ENCODE results near the gene PCDHGA10. TPM values are rescaled to one million over a fixed set of nuclear protein-coding genes. Genes with fewer than 3 reads are reported as not detected.
A peak's percentile ranks its signal among the peaks of the same experiment; 100 is the strongest.
"Not testable (repeated sequence)": the region's sequence is repeated elsewhere in the genome, so short reads cannot be mapped to it uniquely, and the experiment has no call there.

Gene PCDHGA10
- total RNA-seq, 1 donor from 2014 or later, result 22.4 TPM

- H3K27me3 Mint-ChIP-seq (ENCODE audit: unreplicated experiment), result no peaks in the 10 kb centered on the region
- H3K4me1 Mint-ChIP-seq (ENCODE audit: unreplicated experiment), result no peaks in the 10 kb centered on the region
- no peaks in the 10 kb centered on the region for H3K36me3 Mint-ChIP-seq (ENCODE audit: unreplicated experiment)
- H3K27ac Mint-ChIP-seq (ENCODE audit: unreplicated experiment), result no peak overlapping the region
- no peak overlapping the region for H3K4me3 Mint-ChIP-seq (ENCODE audit: unreplicated experiment)
- peak; percentile 84 for DNase-seq (ENCODE audit: extremely low spot score, unreplicated experiment)
- no peak for TF ChIP-seq CTCF (IDR thresholded peaks at IDR 0.05)
- peaks cover 18% of the 10 kb centered on the region for H3K9me3 Mint-ChIP-seq (ENCODE audit: unreplicated experiment)
Observed at GRCh38 chr5:141371572-141372475, 41.0 kb upstream of the PCDHGA10 start.

- peak; percentile 81 for DNase-seq (ENCODE audit: extremely low spot score, unreplicated experiment)
- Mint-ChIP-seq H3K36me3 (ENCODE audit: unreplicated experiment) (no peaks in the 10 kb centered on the region), H3K27me3 (ENCODE audit: unreplicated experiment) (no peaks in the 10 kb centered on the region), H3K9me3 (ENCODE audit: unreplicated experiment) (peaks cover 22% of the 10 kb centered on the region), H3K4me3 (ENCODE audit: unreplicated experiment) (no peak within 1 kb of the TSS), H3K4me1 (ENCODE audit: unreplicated experiment) (no peaks in the 10 kb centered on the region), H3K27ac (ENCODE audit: unreplicated experiment) (no peak within 1 kb of the TSS)
- no peak for TF ChIP-seq CTCF (IDR thresholded peaks at IDR 0.05)
Observed at GRCh38 chr5:141373673-141374317, 39.0 kb upstream of the PCDHGA10 start, which contains the start of gene PCDHGA6. Gene PCDHGA6, plus strand, starts transcription at chr5:141373891. Its CDS starts 193 bp downstream, at chr5:141374084.

- H3K9me3 Mint-ChIP-seq (ENCODE audit: unreplicated experiment), result peaks cover 29% of the 10 kb centered on the region
- H3K4me1 Mint-ChIP-seq (ENCODE audit: unreplicated experiment), result no peaks in the 10 kb centered on the region
- no peak for TF ChIP-seq CTCF (IDR thresholded peaks at IDR 0.05)
- DNase-seq (ENCODE audit: extremely low spot score, unreplicated experiment), result peak; percentile 80
- H3K36me3 Mint-ChIP-seq (ENCODE audit: unreplicated experiment), result no peaks in the 10 kb centered on the region
- H3K4me3 Mint-ChIP-seq (ENCODE audit: unreplicated experiment), result no peak overlapping the region
- H3K27me3 Mint-ChIP-seq (ENCODE audit: unreplicated experiment), result no peaks in the 10 kb centered on the region
- H3K27ac Mint-ChIP-seq (ENCODE audit: unreplicated experiment), result no peak overlapping the region
Observed at GRCh38 chr5:141374627-141375026, 38.2 kb upstream of the PCDHGA10 start.

- H3K4me3 Mint-ChIP-seq (ENCODE audit: unreplicated experiment), result not testable (repeated sequence)
- peaks cover 35% of the 10 kb centered on the region for H3K9me3 Mint-ChIP-seq (ENCODE audit: unreplicated experiment)
Observed at GRCh38 chr5:141375444-141376155, 37.2 kb upstream of the PCDHGA10 start.

GRCh38 chr5:141382469-141383294 is 30.1 kb upstream of the PCDHGA10 start, which contains the start of gene PCDHGA7:
Gene PCDHGA7, plus strand, starts transcription at chr5:141382742. Its CDS starts 158 bp downstream, at chr5:141382900.
- H3K4me1 Mint-ChIP-seq (ENCODE audit: unreplicated experiment), result no peaks in the 10 kb centered on the region
- peaks cover 28% of the 10 kb centered on the region for H3K9me3 Mint-ChIP-seq (ENCODE audit: unreplicated experiment)
- no peaks in the 10 kb centered on the region for H3K27me3 Mint-ChIP-seq (ENCODE audit: unreplicated experiment)
- TF ChIP-seq CTCF (IDR thresholded peaks at IDR 0.05), result no peak
- no peak within 1 kb of the TSS for H3K27ac Mint-ChIP-seq (ENCODE audit: unreplicated experiment)
- H3K36me3 Mint-ChIP-seq (ENCODE audit: unreplicated experiment), result no peaks in the 10 kb centered on the region
- no peak within 1 kb of the TSS for H3K4me3 Mint-ChIP-seq (ENCODE audit: unreplicated experiment)
- no peak for DNase-seq (ENCODE audit: extremely low spot score, unreplicated experiment)

More at GRCh38 chr5:141375444-141376155, 37.2 kb upstream of the PCDHGA10 start:
- not testable (repeated sequence) for H3K4me1 Mint-ChIP-seq (ENCODE audit: unreplicated experiment); DNase-seq (ENCODE audit: extremely low spot score, unreplicated experiment); H3K27ac Mint-ChIP-seq (ENCODE audit: unreplicated experiment); H3K36me3 Mint-ChIP-seq (ENCODE audit: unreplicated experiment); H3K27me3 Mint-ChIP-seq (ENCODE audit: unreplicated experiment)
